ENCODE data around the gene DLG4. TPM values are rescaled to one million over a fixed set of nuclear protein-coding genes. Genes with fewer than 3 reads are reported as not detected.
"Not testable (repeated sequence)": the region's sequence is repeated elsewhere in the genome, so short reads cannot be mapped to it uniquely, and the experiment has no call there.

The DLG4 gene
- total RNA-seq, 1 donor from 2014 or later, result 7.8 TPM

GRCh38 chr17:7175330-7175733 lies 44.3 kb downstream of the DLG4 start:
- H3K4me3 ChIP-seq (ENCODE audit: low read depth, low read length), result no peak overlapping the region
- DNase-seq (ENCODE audit: low read depth), result no peak
- TF ChIP-seq CTCF (conservative IDR thresholded peaks at IDR 0.05; ENCODE audit: low read depth, low read length), result no peak

GRCh38 chr17:7174603-7175326 lies 44.9 kb downstream of the DLG4 start:
- no peak for DNase-seq (ENCODE audit: low read depth)
- TF ChIP-seq CTCF (conservative IDR thresholded peaks at IDR 0.05; ENCODE audit: low read depth, low read length), result no peak
- H3K4me3 ChIP-seq (ENCODE audit: low read depth, low read length), result no peak overlapping the region

- no peak overlapping the region for H3K4me3 ChIP-seq (ENCODE audit: low read depth, low read length)
- TF ChIP-seq CTCF (conservative IDR thresholded peaks at IDR 0.05; ENCODE audit: low read depth, low read length), result peak; percentile 21
- no peak for DNase-seq (ENCODE audit: low read depth)
Observed at GRCh38 chr17:7173687-7174602, 45.7 kb downstream of the DLG4 start.

GRCh38 chr17:7172522-7173191 lies 47.0 kb downstream of the DLG4 start:
- not testable (repeated sequence) for H3K4me3 ChIP-seq (ENCODE audit: low read depth, low read length); DNase-seq (ENCODE audit: low read depth)

- not testable (repeated sequence) for DNase-seq (ENCODE audit: low read depth); H3K4me3 ChIP-seq (ENCODE audit: low read depth, low read length)
Observed at GRCh38 chr17:7169565-7169908, 50.1 kb downstream of the DLG4 start.

- not testable (repeated sequence) for H3K4me3 ChIP-seq (ENCODE audit: low read depth, low read length); DNase-seq (ENCODE audit: low read depth)
Observed at GRCh38 chr17:7168841-7169564, 50.6 kb downstream of the DLG4 start.

- DNase-seq (ENCODE audit: low read depth), result no peak
- no peak overlapping the region for H3K4me3 ChIP-seq (ENCODE audit: low read depth, low read length)
- no peak for TF ChIP-seq CTCF (conservative IDR thresholded peaks at IDR 0.05; ENCODE audit: low read depth, low read length)
Observed at GRCh38 chr17:7167832-7168231, 51.8 kb downstream of the DLG4 start.

- no peak for DNase-seq (ENCODE audit: low read depth)
- no peak overlapping the region for H3K4me3 ChIP-seq (ENCODE audit: low read depth, low read length)
- no peak for TF ChIP-seq CTCF (conservative IDR thresholded peaks at IDR 0.05; ENCODE audit: low read depth, low read length)
Observed at GRCh38 chr17:7166873-7167272, 52.8 kb downstream of the DLG4 start.

- not testable (repeated sequence) for DNase-seq (ENCODE audit: low read depth); H3K4me3 ChIP-seq (ENCODE audit: low read depth, low read length)
Observed at GRCh38 chr17:7159571-7159970, 60.1 kb downstream of the DLG4 start.

- not testable (repeated sequence) for DNase-seq (ENCODE audit: low read depth); H3K4me3 ChIP-seq (ENCODE audit: low read depth, low read length)
Observed at GRCh38 chr17:7158424-7158823, 61.2 kb downstream of the DLG4 start.
